CD4-positive, alpha-beta T cell treated with Interleukin-6 for 4 hours (primary cell): ENCODE measurements around the gene ECHDC3.

Experiments used
- DNase-seq: peaks from one replicate; pipeline ENCODE4 v3.0.0-alpha.2; 2020; ENCODE audit warnings: mixed read lengths

ECHDC3 gene

DNA sequence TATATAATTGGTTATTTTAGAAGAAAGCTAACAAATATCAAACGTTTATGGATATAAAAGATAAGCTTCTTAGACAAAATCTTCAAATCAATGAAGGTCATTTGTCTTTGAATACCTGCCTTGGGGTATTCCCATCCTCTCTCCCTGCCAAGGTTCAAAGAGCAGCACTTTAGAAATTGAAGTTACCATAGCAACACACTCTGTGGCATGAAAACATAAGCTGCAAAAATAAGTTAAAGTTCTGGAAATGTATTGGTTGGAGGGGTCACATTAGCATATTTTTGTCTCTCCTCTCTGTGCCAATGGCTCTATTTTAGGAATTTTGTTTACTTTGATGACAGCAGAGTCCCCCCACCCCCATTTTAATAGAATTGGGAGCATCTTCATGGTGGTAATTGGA, 12.0 kb downstream of the ECHDC3 start:
- DNase-seq: no peak

GRCh38 chr10:11754620-11755019, 12.4 kb downstream of the ECHDC3 start:
- DNase-seq: no peak

DNA sequence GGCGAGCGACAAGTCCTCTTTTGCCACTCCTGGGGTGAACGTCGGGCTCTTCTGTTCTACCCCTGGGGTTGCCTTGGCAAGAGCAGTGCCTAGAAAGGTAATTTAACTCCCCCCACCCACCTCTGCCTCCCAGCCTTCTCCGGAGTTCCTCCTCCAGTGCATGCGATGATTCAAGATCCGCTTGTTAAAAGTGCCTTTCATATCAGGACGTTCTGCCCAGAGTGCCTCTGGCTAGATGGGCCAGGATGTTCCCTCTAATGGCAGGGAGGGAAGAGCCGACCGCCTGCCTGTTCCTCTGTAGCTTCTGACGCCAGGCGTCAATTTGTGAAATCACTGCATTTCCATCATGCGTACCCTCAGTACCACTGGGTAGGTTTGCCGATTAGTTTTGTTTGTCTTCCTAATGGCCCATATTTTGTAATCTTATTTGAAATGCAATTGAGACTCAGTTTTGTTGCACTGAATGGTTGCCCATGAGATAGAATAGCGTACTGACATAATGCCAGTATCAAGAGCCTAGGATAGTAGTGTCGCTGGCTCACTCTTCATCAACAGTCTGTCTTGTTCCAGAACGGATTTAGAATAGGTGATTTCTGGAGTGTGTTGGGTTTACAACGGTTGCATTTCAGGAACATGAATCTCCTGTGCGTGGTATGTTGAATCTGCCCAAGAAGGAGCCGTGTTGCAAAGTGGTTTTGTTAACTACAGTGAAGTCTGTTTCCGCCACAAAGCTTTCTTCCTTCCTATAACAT, 13.5 kb downstream of the ECHDC3 start:
- no peak for DNase-seq

DNA sequence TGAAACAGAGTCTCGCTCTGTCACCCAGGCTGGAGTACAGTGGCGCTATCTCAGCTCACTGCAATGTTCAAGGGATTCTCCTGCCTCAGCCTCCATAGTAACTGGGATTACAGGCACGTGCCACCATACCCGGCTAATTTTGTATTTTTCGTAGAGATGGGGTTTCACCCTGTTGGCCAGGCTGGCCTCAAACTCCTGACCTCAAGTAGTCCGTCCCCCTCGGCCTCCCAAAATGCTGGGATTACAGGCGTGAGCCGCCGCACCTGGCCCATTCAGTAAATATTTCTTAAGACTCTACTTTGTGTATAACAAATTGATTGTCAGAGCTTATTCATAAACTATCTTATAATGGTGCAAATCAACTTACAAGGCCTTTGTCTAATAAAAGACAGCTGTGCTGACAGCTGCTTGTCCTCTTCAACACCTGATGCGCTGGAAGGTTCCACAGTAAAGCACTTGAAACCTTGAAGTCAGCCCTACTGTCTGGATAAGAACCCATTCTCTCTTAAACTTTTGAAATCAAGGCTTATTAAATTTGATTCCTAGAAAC, 14.7 kb downstream of the ECHDC3 start:
- no peak for DNase-seq

- no peak for DNase-seq
Measured at GRCh38 chr10:11757454-11757820, 15.3 kb downstream of the ECHDC3 start.

DNA sequence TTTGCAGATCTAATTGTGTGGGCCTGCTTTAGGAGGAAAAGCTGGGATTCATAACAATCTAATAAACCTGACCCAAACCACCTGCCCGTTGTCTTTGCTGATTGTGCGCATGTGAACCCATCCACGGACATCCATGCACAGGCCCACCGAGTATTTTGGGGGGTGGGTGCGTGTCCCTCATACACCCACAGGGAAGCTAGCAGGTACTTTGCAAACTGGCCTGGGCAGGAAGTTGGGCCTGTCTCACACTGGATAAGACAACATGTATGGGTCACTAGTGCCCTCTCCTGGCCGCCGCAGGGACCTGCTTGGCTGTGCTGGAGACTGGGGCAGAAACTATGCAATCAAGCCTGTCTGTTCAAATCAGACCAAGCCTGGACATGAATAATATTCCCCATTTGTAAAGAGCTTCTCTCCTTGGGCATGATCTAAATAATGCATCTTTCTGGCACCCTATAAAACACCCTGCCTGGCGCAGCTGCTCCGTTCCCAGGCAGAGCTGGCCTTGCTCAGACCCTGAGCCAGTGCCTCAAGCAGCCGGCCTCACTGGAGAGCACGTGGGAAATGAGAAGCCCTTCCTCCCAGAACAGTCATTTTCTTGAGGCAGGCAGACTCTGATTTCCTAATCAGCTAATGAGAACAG, 15.8 kb downstream of the ECHDC3 start:
- peak; percentile 86 for DNase-seq

DNA sequence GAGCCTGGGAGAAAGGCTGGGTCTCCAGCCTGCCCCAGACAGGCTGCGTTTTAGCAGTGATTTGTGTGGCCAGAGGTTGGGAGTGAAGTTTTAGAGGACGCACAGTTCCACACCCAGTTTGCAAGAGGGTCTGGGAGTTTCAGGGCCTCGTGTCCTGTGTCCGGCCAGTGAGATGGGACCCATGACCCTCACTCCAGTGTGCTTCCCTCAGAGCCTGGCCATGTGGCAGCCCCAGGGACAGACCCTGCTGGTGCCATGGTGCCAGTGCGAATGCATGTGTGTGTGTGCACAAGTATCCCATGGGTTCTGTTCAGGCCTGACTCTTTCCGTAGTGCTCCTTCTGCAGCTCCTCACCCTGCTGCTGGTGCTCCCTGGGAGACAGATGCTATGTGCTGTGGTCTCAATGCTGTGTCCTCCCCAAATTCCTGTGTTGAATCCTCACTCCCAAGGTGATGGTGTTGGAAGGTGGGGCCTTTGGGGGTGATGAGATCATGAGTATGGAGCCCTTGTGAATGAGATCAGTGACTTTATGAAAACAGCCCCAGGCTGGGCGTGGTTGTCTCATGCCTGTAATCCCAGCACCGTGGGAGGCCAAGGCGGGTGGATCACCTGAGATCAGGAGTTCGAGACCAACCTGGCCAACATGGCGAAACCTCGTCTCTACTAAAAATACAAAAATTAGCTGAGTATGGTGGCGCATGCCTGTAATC, 16.5 kb downstream of the ECHDC3 start:
- DNase-seq: no peak

GRCh38 chr10:11759347-11759746, 17.2 kb downstream of the ECHDC3 start:
- DNase-seq: no peak

DNA sequence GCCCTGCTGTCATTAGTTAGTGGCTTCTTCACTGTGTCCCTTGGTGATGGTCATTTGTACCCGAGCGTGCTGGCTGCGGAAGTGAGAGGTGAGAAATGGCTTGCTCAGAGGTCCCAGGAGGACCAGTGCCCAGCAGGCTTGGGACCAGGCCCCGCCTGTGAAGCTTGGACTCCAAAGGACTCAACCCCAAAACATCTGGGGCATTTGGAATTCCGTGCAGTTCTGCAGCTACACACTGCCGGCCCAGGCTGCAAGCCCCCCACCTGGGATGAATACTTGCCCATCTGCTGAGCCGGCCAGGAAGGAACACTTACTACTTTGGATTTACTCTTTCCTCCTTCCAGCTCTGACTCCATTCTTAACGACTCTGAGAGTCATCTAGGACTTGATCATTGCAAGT, 18.0 kb downstream of the ECHDC3 start:
- no peak for DNase-seq

DNA sequence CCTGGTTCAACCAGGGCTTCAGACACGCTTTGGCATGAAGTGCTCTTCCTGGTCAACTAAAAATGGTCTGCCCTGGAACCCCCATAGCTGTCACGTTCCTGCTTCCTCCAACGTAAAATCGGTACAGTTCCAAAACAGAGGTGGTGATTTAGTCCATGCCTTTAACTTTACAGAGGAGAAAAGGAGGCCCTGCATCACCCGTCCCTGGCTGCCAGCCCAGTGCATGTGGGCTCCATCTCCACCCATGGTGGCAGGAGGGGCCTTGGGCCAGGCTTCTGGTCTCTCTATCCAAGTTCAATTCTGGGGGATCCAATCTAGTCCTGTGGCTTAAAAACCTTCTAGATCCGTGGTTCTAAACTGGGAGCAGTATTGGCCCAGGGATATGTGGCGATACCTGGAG, 18.7 kb downstream of the ECHDC3 start:
- DNase-seq: no peak

DNA sequence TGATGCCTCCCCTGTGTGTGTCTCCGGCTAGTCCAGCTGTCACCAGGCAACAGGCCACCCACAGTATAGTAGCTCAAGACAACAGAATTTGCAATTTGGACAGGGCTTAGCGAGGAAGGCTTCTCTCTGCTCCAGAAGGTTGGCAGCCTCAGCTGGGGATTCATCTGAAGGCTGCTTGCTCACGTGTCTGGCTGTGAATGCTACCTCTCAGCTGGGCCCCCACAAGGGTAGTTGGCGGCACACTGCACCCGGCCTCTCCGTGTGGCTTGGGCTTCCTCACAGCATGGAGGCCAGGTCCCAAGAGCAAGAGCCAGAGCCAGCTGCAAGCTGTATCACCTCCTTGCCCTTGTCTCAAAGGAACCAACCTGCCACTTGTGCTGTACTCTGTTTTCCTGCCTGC, 19.2 kb downstream of the ECHDC3 start:
- DNase-seq: no peak

DNA sequence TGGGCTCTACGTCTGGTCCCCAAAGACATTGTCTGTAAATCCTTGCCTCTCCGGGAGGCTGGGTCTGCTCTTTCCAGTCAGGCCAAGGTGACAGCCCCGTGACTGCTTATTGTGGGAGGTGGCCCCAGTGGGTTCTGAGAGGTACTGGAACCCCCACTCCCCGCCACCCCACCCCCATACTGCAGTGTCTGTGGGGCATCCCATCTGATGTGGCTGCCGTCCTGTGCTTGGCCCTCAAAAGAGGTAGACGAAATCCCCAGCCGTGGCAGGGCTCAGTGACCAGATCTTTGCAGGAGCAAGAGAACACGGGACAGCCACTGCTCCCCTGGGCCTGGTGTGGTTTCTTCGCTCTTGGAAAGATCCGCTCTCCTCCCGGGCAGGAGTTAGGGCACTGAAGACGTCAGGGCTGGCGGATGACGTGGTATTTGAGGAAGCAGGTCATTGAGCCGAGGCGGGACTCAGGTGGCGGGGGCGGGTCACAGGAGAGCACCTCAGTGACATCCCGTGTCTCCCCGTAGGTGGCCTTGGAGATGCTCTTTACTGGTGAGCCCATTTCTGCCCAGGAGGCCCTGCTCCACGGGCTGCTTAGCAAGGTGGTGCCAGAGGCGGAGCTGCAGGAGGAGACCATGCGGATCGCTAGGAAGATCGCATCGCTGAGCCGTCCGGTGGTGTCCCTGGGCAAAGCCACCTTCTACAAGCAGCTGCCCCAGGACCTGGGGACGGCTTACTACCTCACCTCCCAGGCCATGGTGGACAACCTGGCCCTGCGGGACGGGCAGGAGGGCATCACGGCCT, 20.7 kb downstream of the ECHDC3 start:
- DNase-seq: no peak

DNA sequence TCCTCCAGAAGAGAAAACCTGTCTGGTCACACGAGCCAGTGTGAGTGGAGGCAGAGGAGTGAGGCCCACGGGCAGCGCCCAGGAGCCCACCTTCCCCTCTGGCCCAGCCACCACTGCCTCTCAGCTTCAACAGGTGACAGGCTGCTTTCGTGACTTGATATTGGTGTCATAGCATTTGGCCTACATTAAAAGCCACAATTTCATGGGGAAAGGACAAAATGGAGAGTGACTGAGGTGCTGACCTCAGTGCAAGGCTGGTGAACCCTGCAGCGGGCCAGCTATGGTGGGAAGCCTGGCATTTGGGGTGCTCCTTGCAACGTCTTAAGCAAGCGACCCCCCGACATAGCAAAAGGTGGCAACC, 21.3 kb downstream of the ECHDC3 start:
- DNase-seq: no peak

DNA sequence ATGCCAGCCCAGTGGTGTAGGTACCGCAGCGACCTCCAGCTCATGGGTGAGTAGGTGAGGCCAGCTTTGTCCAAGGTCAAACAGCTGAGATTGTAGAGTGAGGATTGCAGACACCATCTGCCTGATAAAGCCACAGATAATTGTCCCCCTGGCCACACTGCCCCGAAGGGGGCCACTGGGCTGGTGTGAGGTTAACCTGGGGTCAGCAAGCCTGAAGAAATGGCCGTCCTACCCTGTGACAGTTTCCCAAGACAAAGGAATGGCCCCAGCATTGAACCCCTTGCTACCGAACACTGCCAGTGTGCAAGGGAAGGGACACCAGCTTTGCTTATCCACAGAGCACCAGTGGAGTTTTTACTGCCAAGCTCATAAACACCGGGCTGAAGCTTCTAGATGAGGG, 23.0 kb downstream of the ECHDC3 start:
- DNase-seq: no peak

DNA sequence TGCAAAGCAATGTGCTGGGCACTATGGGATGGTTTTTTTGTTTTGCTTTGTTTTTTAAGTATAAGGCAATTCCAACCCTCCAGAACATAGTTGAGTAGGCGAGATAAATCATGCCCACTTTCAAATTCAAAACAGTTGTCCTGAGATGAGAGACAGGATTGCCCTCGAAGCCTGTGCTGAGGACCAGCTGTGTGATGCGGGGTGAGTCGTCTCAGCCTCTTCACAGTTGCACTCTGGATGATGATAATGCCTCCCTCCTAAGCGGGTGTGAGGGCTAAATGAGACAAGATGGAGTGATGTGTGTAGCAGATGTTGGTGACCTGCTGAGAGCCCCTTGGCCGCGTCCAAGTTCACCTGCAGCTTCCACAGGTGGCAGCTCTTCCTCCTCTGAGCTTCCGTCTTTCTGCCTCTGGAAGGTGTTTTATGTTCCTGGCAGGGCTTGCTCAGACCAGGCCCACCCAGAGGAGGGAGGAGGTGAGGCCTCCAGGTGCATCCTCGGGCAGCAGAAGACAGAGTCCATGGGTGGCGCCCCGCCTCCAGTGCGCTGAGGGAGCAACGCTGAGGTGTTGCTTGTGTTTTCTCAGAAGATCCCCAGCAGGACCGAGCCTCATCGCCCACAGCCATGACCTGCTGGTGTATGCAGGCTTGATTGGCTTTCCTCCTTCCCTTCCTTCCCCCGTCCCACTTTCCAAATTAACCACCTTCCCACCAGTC, 30.6 kb downstream of the ECHDC3 start:
- DNase-seq: no peak

DNA sequence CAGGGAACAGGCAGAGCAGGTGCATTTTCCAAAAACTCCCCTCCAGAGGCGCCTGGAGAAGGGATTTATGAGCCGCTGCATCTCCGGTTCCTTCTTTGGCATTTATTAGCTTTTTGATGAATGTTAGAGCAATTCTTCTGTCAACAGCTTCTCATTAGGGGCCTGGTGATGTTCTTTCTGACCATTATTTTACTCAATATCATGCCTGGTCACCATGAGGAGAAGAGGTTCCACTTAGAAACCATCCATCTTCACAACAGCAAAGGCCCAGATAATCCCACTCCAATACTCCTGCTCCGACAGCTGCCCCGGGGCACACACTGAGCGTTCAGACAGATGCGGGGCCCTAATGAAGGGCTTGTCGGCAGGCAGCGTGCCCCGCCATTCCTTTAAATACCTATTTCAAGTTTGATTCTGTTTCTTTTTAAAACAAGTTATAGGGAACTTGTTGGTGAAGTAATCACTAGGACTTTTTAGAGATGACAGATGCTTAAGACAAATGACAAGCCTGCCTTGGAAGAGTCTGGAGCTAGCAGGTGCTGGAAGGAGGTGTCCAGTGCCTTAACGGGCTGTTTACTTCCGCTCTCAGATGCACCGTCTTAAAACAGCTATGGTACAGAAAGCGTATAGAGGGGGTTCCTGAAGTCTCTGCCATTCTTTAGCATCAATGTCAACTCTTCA, 31.7 kb downstream of the ECHDC3 start:
- DNase-seq: no peak

DNA sequence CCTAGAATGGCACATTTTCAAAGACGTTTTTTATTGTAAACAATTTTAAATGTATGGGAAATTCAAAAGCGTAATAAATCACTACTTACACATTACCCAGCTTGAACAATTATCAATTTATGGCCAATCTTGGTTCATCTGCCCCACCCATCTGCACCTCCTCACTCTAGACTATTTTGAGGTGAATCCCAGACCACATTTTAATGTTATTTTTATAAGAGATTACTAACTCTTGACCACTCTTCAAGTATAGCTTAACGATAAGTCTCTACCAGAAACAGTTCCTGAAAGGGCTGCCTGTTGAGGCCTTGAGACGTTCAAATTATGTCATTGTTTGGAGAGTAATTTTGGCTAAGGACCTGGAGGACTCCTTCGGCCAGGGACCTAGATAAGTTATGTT, 33.2 kb downstream of the ECHDC3 start:
- DNase-seq: no peak

- DNase-seq: no peak
Measured at GRCh38 chr10:11776080-11776479, 33.9 kb downstream of the ECHDC3 start.

DNA sequence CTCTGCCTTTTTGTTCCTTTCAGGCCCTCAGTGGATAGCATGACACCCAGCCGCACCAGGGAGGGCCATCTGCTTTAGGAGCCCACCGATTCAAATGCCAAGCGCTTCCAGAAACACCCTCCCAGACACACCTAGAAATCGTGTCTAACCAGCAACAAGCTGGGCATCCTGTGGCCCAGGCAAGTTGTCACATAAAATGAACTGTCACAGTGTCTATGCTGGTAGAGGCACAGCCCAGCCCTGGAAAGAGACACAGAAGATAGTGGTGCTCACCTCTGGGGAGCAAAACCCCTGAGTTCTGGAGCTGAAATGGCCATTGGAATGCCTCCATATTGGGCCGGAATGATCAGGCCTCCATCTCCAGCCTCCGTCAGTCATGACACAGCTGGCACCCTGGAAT, 38.9 kb downstream of the ECHDC3 start:
- DNase-seq: no peak

GRCh38 chr10:11782793-11783557, 40.8 kb downstream of the ECHDC3 start:
- DNase-seq: no peak

GRCh38 chr10:11783558-11783865, 41.3 kb downstream of the ECHDC3 start:
- no peak for DNase-seq
